T follicular helper cell (primary cell): Measurements from ENCODE around the gene CDKN1A.
"Not testable (repeated sequence)": the region's sequence is repeated elsewhere in the genome, so short reads cannot be mapped to it uniquely, and the experiment has no call there.

Experiments
- DNase-seq: peaks from one replicate; pipeline ENCODE4 v3.0.0-alpha.2; 2020; ENCODE audit warnings: low read depth

The CDKN1A gene

DNA sequence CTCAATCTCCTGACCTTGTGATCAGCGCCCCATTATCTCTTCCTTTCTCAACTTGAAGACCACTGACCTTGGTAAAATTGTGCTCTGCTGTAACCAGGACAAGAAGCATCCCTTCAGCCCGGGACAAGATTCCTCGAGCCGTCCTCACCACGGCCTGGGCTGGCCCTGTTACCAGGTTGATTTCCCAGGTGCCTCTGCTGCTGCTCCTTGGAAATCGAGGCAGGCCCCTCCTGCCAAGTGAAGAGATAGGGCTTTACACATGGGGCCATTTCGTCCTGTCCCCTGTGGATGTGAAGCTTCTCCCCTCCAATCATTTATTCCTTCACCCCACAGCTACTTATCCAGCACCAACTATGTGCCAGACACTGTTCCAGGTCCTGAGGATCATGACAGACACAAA lies 40.6 kb downstream of the CDKN1A start:
- no peak for DNase-seq

DNA sequence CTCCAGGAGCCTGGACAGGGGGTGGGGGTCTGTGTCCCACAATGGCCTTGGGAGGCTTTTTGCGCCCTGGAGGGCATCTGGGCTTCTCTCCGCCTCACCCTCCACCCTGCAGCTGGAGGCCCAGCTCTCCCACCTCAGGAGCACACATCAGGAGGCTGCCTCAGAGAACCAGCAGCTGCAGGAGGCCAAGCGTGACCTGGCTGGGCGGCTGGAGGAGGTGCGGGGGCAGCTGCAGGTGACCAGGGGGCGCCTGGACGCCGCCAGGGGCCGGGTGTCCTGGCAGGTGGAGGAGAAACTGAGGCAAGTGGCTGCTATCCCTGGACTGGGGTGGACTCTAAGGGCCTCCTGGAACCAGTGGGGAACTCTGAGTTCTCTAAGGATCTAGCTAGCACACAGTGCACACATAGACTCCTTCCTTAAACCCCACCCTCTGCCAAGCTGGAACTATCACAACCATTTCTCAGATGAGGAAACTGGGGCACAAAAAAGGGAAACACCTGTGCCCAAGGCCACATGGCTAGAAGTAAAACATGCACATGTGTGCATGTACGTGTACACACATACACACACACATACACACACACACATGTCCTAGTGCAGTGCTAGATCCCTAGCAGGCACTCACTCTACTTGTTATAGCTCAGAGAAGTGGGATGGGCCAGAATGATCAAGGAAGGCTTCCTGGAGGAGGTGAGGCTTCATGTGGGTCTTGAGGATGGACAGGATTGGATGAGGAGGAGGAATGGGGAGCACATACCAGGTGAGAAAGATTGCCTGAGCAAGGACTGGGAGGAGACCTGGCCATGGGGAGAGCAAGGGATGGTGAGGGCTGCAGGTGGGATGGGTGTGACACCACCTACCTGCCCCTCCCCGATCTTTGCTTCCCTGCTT lies 42.0 kb downstream of the CDKN1A start:
- no peak for DNase-seq

DNA sequence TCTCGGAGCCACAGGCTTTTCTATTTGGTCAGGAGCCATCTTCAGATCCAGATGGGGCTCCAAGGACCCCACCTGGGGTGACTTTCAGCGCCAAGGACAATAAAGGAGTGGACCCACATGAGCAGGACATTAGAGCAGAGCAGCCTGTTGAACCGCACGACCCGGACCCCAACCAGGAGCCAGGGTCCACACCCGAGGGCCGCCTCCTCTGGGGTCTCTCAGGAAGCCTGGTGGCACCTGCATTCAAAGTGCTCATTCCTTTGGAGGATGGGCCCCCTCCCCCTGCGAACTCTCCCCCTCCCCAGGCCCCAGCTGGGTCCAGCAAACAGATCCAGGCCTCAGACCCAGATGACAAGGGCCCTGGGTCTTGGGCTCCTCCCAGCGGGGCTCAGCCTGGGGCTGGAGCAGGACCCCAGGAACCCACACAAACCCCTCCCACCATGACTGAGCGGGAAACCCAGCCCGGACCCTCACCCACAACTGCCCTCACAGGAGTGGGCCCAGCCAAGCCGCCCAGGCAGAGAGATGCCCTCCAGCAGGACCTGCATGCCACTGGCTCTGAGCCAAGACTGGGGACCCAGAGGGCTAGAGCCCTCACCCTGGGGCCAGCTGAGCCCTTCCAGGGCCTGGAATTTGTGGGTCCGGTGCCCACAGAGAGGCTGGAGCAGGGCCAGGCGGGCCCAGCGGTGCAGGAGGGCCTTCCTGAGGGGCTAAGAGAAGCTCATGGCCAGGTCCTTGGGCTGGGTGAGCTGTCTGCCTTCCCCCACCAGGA lies 43.0 kb downstream of the CDKN1A start:
- DNase-seq, result no peak

- no peak for DNase-seq
These were observed 43.9 kb downstream of the CDKN1A start for GRCh38 chr6:36722365-36722764.

- DNase-seq, result no peak
These were observed 44.4 kb downstream of the CDKN1A start for GRCh38 chr6:36722879-36723278.

GRCh38 chr6:36723992-36724391 lies 45.5 kb downstream of the CDKN1A start:
- not testable (repeated sequence) for DNase-seq

GRCh38 chr6:36724514-36725390 lies 46.2 kb downstream of the CDKN1A start:
- no peak for DNase-seq

GRCh38 chr6:36725581-36725980 lies 47.1 kb downstream of the CDKN1A start:
- DNase-seq, result no peak

- no peak for DNase-seq
These were observed 49.0 kb downstream of the CDKN1A start for GRCh38 chr6:36727505-36728021.

- no peak for DNase-seq
These were observed 50.0 kb downstream of the CDKN1A start for GRCh38 chr6:36728289-36729160.

- DNase-seq, result no peak
These were observed 50.6 kb downstream of the CDKN1A start for GRCh38 chr6:36729161-36729524.

DNA sequence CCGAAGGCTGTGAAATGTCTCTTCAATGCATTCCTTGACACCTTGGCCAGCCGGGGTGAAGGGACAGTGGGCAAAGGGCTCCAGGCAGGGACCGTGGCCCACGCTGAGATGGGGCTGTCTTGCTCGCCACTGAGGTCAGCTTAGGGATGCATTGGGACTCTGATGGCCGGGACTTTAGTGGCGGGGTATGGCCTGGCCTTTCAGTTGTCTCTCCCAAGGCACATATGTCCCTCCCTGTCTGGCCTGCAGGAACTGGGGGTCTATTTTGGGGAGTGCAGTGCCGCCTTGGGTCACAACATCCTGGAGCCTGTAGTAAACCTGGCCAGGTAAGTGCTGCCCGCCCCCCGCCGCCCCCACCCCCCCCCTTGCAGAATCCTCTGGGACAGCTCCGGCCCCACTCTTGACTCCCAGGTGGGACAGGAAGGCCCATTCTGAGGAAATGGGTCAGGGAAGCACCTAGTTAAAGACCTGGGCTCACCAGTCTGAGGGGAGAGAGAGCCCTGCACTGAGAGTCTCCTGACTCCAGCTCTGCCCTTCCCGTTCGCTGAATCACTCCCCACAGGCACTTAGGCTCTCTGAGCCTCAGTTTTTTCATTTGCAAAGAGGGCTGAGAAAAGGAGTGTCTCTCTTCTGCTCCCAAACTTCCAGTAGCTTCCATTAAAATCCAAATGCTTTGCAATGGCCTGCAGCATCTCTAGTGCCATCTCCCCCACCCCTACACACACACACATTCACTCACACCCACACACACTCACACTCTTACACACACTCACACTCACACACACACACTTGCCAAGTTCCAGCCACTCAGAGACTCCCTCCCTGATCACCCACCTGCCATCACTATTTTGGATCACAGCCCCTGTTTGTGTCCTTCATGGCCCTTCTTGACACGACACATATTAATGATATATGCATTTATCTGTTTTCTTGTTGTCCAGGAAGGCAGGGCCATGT lies 52.2 kb downstream of the CDKN1A start:
- no peak for DNase-seq

DNA sequence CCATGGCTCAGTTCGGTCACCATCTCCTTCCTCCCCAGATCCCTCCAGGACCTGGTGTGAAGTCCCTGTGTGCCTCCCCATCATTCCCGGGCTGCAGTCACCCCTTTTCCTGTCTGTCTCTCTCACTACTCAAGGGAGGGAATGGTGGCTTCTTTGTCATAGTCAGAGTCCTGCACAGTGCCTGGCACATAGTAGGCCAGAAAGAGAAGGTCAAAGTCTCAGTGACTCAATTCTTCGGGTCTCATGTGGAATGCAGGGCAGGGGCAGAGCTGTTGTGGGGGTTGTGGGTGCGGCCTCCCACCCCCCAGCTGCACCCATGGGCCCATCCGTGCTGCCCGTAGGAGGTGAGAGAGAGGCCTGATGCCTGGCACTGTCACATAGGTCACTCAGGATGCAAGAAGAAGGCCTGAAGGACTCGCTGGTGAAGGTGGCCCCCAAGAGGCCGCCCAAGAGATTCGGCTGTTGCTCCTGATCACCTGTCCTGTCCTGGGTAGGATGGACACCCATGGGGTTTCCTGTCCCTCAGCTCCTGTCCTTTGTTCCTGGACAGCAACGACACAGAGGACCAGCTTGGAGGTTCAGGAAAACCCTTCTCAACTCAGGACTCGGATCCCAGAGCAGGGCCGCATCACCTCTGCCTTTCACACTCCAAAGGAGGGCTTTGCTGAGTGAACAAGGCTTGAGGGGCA lies 53.3 kb downstream of the CDKN1A start:
- DNase-seq, result no peak

DNA sequence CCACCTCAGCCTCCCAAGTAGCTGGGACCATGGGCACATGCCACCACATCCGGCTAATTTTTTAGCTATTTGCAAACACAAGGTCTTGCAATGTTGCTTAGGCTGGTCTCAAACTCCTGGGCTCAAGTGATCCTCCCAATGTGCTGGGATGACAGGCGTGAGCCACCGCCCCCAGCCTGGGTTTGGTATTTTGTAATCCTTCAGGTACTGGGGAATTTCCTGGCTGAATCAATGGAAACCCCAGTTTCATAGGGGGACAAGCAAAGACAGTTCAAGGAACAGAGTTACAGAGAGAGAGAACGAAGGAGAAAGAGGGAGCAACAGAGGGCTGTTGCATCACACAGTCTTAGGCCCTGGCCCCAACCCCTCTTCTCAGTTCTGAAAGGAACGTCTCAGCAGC lies 54.8 kb downstream of the CDKN1A start:
- no peak for DNase-seq

DNA sequence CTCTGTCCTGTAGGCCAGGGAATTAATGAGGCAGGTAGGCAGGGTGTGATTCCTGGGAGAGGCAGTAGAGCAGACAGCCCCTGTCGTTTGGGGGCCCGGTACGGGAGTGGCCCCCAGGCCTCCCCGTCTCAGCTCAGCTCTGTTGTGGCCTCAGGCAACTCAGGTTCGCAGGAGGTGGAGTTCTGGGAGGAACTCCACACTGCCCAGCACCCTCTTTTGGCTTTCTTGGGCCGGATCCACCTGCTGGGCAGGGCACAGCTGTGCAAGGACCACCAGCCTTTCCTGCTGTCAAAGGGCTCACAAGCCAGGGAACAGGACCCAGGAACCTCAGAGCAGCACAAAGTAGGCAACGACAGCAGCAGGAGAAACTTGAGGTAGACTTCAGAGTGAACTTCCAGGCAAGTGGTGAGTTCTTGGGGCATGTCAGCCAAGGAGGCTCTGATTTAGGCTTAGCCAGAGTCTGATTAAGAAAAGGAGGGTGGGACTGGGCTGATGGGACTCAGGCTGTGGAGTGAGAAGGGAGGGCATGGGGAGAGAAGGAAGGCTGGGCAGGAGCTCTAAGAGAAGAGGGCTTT lies 56.1 kb downstream of the CDKN1A start:
- DNase-seq, result no peak

DNA sequence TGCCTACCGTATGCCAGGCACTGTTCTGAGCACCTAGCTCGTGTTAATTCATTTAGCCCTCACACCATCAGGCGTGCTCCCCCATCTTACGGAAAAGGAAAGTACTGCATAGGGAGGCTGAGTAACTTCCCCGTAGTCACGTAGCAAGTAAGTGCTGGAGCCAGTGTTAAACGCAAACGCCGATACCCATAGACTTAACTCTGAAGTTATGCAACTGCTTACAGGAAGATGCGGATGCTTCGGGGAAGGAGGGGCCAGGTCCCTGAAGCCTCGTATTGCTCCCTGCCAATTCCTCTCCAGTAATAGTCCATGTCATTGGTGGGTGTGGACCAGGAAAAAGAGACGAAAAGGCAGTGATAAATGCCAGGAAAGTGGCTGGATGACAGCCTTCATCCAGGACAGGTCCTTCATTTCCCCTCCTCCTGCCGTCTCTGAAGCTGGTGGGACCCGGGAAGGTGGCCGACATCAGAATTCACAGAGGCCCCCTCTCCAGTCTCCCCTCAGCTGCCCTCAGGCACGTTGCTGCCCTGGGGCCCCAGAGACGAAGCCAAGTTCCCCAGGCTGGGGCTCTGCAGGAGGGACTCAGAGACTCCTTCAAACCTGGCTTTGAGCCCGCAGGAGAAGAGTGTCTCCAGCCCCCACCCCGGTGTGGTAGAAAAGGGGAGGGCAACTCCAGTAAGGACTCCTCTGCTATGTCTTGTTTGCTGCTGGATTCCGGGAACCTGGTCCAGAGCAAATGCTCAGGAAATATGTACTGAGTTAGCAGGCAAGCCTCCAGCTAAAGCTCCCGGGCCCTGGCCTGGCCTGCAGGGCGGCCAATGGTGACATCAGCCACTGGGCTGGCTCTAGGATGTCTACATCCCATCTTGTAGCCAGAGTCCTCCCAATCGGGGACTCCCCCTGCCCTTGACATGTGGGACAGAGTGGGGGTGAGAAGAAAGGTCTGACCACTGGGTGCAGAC lies 56.9 kb downstream of the CDKN1A start:
- no peak for DNase-seq
